Posterior vena cava (tissue), 2 donors: Measurements from ENCODE around the gene DPH2. TPM values are rescaled to one million over a fixed set of nuclear protein-coding genes. Genes with fewer than 3 reads are reported as not detected.
A peak's percentile ranks its signal among the peaks of the same experiment; 100 is the strongest.

Experiments used
- DNase-seq: peaks from one replicate; pipeline ENCODE4 v3.0.0-alpha.2; 2020; ENCODE audit warnings: low spot score
- intact Hi-C, 2 donors: fragments of 100-400 bp; cut with DNase I; formaldehyde crosslinking; loops; one replicate each; pipeline versions ENCODE4 v1.14.1 to v1.14.2; 2022 to 2023
- total RNA-seq, 2 donors: library from RNA; stranded (reverse); fragmentation: NEBNext Ultra II Directional; extraction: Animal tissue kit (Norgen Biotek cat#: 25700); gene quantifications; one replicate each; pipeline ENCODE4 v1.2.1, GENCODE V29; 2021
- donor health status: DM: yes; HTN: yes; CAD: no.
- donor health status: DM: yes; HTN: yes; CAD: no.

The DPH2 gene
- total RNA-seq, 2 donors from 2014 or later: 13.5 to 14.5 TPM

- intact Hi-C loops: no loop called here
- DNase-seq: peak; percentile 80
These were observed 8.9 kb downstream of the DPH2 start, which contains the start of gene B4GALT2 for GRCh38 chr1:43978551-43979260. B4GALT2 (plus strand) TSS chr1:43979210; CDS start chr1:43981161, 1,951 bp downstream.

- DNase-seq: no peak
- intact Hi-C loops: no loop called here
These were observed 9.4 kb downstream of the DPH2 start for GRCh38 chr1:43979261-43979527.

- intact Hi-C loops: no loop called here
These were observed 9.9 kb downstream of the DPH2 start for GRCh38 chr1:43979528-43980254.

GRCh38 chr1:43980255-43981134 lies 10.7 kb downstream of the DPH2 start:
- no peak for DNase-seq
- intact Hi-C loops: no loop called here

More at GRCh38 chr1:43979528-43980254, 9.9 kb downstream of the DPH2 start:
- no peak for DNase-seq

- DNase-seq: no peak
- intact Hi-C loops: no loop called here
These were observed 11.3 kb downstream of the DPH2 start for GRCh38 chr1:43981135-43981491.

GRCh38 chr1:43981636-43982035 lies 11.8 kb downstream of the DPH2 start:
- intact Hi-C loops: no loop called here
- no peak for DNase-seq

- intact Hi-C loops: no loop called here
- DNase-seq: no peak
These were observed 12.4 kb downstream of the DPH2 start for GRCh38 chr1:43982241-43982640.

- DNase-seq: no peak
- intact Hi-C loops: no loop called here
These were observed 13.0 kb downstream of the DPH2 start for GRCh38 chr1:43982808-43983207.

GRCh38 chr1:43983253-43983899 lies 13.6 kb downstream of the DPH2 start:
- no peak for DNase-seq
- intact Hi-C loops: no loop called here

GRCh38 chr1:43984855-43985254 lies 15.0 kb downstream of the DPH2 start:
- DNase-seq: peak; percentile 73
- intact Hi-C loops: no loop called here

GRCh38 chr1:43985984-43986595 lies 16.3 kb downstream of the DPH2 start:
- intact Hi-C loops: no loop called here
- no peak for DNase-seq

GRCh38 chr1:43986712-43987111 lies 16.9 kb downstream of the DPH2 start:
- intact Hi-C loops: no loop called here
- no peak for DNase-seq

GRCh38 chr1:43987159-43987902 lies 17.5 kb downstream of the DPH2 start:
- no peak for DNase-seq
- intact Hi-C loops: no loop called here

GRCh38 chr1:43990271-43991199 lies 20.7 kb downstream of the DPH2 start:
- intact Hi-C loops: loop anchor here in 1 of 2 donors (5.0 kb wide), 1 partner anchor 438 kb away; no protein-coding TSS in a partner anchor
- no peak for DNase-seq

- DNase-seq: no peak
- intact Hi-C loops: loop anchor here in 1 of 2 donors (5.0 kb wide), 1 partner anchor 439 kb away; no protein-coding TSS in a partner anchor
These were observed 21.3 kb downstream of the DPH2 start for GRCh38 chr1:43991200-43991475.

- intact Hi-C loops: loop anchor here in 1 of 2 donors (5.0 kb wide), 1 partner anchor 439 kb away; no protein-coding TSS in a partner anchor
- peak; percentile 97 for DNase-seq
These were observed 21.8 kb downstream of the DPH2 start, which contains the start of gene CCDC24 for GRCh38 chr1:43991476-43992231. CCDC24 (plus strand) TSS chr1:43991599; CDS start chr1:43991879, 280 bp downstream.
